HG03103 (cell line): ENCODE data around the gene ARHGEF40.

Experiments
- ATAC-seq: cut with Tn5 transposase; IDR thresholded peaks from one replicate; pipeline ENCODE4 v1.9.1; 2021; ENCODE audit warnings: low read depth; ENCODE audit not compliant: unreplicated experiment

Gene ARHGEF40

GRCh38 chr14:21109377-21110138 is 39.5 kb downstream of the ARHGEF40 start:
- peak; percentile 51 for ATAC-seq

- ATAC-seq, result no peak
Observed at GRCh38 chr14:21112255-21112654, 42.2 kb downstream of the ARHGEF40 start.

GRCh38 chr14:21113369-21113768 is 43.3 kb downstream of the ARHGEF40 start:
- no peak for ATAC-seq

DNA sequence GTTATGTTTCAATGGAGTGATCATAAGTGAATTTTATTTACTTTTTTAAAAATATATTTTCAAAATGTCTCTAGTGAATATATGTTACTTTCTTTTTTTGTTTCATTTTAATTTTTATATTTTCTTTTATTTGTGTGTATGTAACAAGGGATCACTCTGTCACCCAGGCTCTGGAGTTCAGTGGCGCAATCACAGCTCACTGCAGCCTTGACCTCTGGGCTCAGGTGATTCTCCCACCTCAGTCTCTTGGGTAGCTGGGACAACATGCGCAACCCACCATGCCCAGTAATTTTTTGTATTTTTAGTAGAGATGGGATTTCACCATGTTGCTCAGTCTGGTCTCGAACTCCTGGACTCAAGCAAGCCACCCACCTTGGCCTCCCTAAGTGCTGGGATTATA is 48.8 kb downstream of the ARHGEF40 start:
- no peak for ATAC-seq

GRCh38 chr14:21120686-21121085 is 50.6 kb downstream of the ARHGEF40 start:
- no peak for ATAC-seq

GRCh38 chr14:21121122-21121521 is 51.0 kb downstream of the ARHGEF40 start:
- ATAC-seq, result no peak

DNA sequence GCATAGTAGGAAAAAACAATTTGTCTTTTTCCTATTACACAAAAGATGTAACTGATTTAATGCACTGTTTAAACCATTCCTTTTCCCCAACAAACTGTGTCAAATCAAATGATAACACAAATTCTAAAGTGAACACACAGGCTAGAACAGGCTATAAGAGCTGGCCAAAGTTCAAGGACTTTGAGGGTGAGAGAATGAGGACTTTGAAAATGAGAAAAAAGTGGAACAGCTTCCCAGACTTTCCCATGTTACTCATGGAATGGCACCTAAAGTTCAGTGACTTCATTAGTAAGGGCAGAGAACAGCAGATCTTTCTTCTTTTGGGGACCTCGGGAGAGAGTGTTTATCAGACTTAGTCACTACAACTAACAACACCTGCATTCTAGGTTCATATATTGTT is 53.3 kb downstream of the ARHGEF40 start:
- no peak for ATAC-seq

- ATAC-seq, result no peak
Observed at GRCh38 chr14:21133901-21134300, 63.8 kb downstream of the ARHGEF40 start.

DNA sequence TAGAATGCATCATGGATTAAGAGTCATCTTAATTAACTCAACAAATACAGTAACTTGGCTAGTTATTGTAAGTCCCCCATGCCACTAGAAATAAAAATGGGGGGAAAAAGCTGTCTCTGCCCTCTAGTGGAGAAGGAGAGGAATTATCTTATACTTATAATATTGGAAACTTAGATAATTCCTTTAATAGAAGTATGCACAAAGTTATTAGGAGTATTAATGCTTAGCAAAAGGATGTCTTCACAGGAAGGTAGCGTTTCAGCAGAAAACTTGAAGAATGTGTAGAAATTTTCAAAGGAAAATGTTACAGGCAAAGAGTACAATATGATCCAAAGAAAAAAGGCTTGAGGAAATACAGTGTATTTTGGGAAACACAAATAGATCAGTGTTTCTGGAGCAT is 65.9 kb downstream of the ARHGEF40 start:
- no peak for ATAC-seq
